ENCODE measurements around the gene MTCP1.

MTCP1 gene

GRCh38 chrX:155056471-155056870 is 14.5 kb downstream of the MTCP1 start:
- no peak for TF ChIP-seq CREB5 (CRISPR knock-in tag; IDR thresholded peaks at IDR 0.05; ENCODE audit: low read depth)
- no peak for TF ChIP-seq ESRRG (CRISPR knock-in tag; IDR thresholded peaks at IDR 0.05)
- no peak for TF ChIP-seq ZNF8 (CRISPR knock-in tag; IDR thresholded peaks at IDR 0.05)
- TF ChIP-seq ISL1 (CRISPR knock-in tag; IDR thresholded peaks at IDR 0.05) = no peak
- no peak for TF ChIP-seq ZC3H10 (CRISPR knock-in tag; IDR thresholded peaks at IDR 0.05)
- no peak for TF ChIP-seq ZNF565 (CRISPR knock-in tag; conservative IDR thresholded peaks at IDR 0.05; ENCODE audit: low read depth)
- TF ChIP-seq PATZ1 (CRISPR knock-in tag; IDR thresholded peaks at IDR 0.05; ENCODE audit: borderline replicate concordance) = no peak
- no peak for TF ChIP-seq TOX (CRISPR knock-in tag; IDR thresholded peaks at IDR 0.05; ENCODE audit: borderline replicate concordance)
- TF ChIP-seq BACH2 (CRISPR knock-in tag; IDR thresholded peaks at IDR 0.05; ENCODE audit: borderline replicate concordance) = no peak
- no peak for TF ChIP-seq ZFP3 (CRISPR knock-in tag; IDR thresholded peaks at IDR 0.05)
- TF ChIP-seq CSDC2 (CRISPR knock-in tag; IDR thresholded peaks at IDR 0.05) = no peak
- no peak for TF ChIP-seq ZFP30 (CRISPR knock-in tag; IDR thresholded peaks at IDR 0.05)
- TF ChIP-seq CSRNP3 (CRISPR knock-in tag; IDR thresholded peaks at IDR 0.05) = no peak
- no peak for TF ChIP-seq POU6F1 (CRISPR knock-in tag; IDR thresholded peaks at IDR 0.05; ENCODE audit: borderline replicate concordance, low read depth)
- TF ChIP-seq PPARA (CRISPR knock-in tag; IDR thresholded peaks at IDR 0.05; ENCODE audit: borderline replicate concordance) = no peak
- TF ChIP-seq OSR1 (CRISPR knock-in tag; IDR thresholded peaks at IDR 0.05) = no peak
- TF ChIP-seq TCF4 (CRISPR knock-in tag; IDR thresholded peaks at IDR 0.05; ENCODE audit: borderline replicate concordance) = no peak
- ATAC-seq = no peak

GRCh38 chrX:155055494-155055893 is 15.4 kb downstream of the MTCP1 start:
- no peak for ATAC-seq
- TF ChIP-seq ZFP30 (CRISPR knock-in tag; IDR thresholded peaks at IDR 0.05) (no peak), SNAI2 (CRISPR knock-in tag; IDR thresholded peaks at IDR 0.05) (no peak), ZC3H10 (CRISPR knock-in tag; IDR thresholded peaks at IDR 0.05) (no peak), TCF4 (CRISPR knock-in tag; IDR thresholded peaks at IDR 0.05; ENCODE audit: borderline replicate concordance) (no peak), GLIS3 (CRISPR knock-in tag; IDR thresholded peaks at IDR 0.05) (no peak), CREB5 (CRISPR knock-in tag; IDR thresholded peaks at IDR 0.05; ENCODE audit: low read depth) (no peak), TSHZ2 (CRISPR knock-in tag; IDR thresholded peaks at IDR 0.05) (no peak), BACH2 (CRISPR knock-in tag; IDR thresholded peaks at IDR 0.05; ENCODE audit: borderline replicate concordance) (no peak), CSRNP3 (CRISPR knock-in tag; IDR thresholded peaks at IDR 0.05) (no peak), PPARA (CRISPR knock-in tag; IDR thresholded peaks at IDR 0.05; ENCODE audit: borderline replicate concordance) (no peak)

Data from SK-N-SH treated with all-trans-retinoic acid at 6 μM for 48 hours (cell line).